WERI-Rb-1 (cell line): Measurements from ENCODE around the gene IFNA16.
"Not testable (repeated sequence)": the region's sequence is repeated elsewhere in the genome, so short reads cannot be mapped to it uniquely, and the experiment has no call there.

Experiments used
- DNase-seq: peaks from one replicate; pipeline ENCODE4 v3.0.0-alpha.2; 2020
- H3K27ac ChIP-seq: fragments of 250-450 bp; sonication (Bioruptor Pico); 2 replicates; pipeline ENCODE4 v1.5.1; 2020; ENCODE audit warnings: mild to moderate bottlenecking, moderate library complexity
- H3K27me3 ChIP-seq: fragments of 250-450 bp; sonication (Bioruptor Pico); 2 replicates; pipeline ENCODE4 v1.5.1; 2021; ENCODE audit warnings: mild to moderate bottlenecking, low read depth, moderate library complexity; ENCODE audit not compliant: insufficient read depth, severe bottlenecking
- H3K36me3 ChIP-seq: fragments of 250-450 bp; sonication (Bioruptor Pico); 2 replicates; pipeline ENCODE4 v1.5.1; 2020; ENCODE audit warnings: mild to moderate bottlenecking, moderate library complexity
- H3K4me3 ChIP-seq: 2 replicates; pipeline ENCODE4 v1.5.1; 2011; ENCODE audit warnings: low read depth, mild to moderate bottlenecking, control low read depth, low read length
- H3K9me3 ChIP-seq: fragments of 250-450 bp; sonication (Bioruptor Pico); 2 replicates; pipeline ENCODE4 v1.5.1; 2021; ENCODE audit warnings: mild to moderate bottlenecking, moderate library complexity; ENCODE audit not compliant: severe bottlenecking
- TF ChIP-seq, protein P1 (sequence below): IDR thresholded peaks from 2 replicates; pipeline ENCODE4 v1.5.1; 2011; ENCODE audit warnings: low read depth, mild to moderate bottlenecking, control low read depth, inconsistent platforms, low read length

IFNA16 gene

GRCh38 chr9:21244836-21245235, 27.7 kb upstream of the IFNA16 start:
- H3K27me3 ChIP-seq = no peaks in the 10 kb centered on the region
- TF ChIP-seq, protein P1, sequence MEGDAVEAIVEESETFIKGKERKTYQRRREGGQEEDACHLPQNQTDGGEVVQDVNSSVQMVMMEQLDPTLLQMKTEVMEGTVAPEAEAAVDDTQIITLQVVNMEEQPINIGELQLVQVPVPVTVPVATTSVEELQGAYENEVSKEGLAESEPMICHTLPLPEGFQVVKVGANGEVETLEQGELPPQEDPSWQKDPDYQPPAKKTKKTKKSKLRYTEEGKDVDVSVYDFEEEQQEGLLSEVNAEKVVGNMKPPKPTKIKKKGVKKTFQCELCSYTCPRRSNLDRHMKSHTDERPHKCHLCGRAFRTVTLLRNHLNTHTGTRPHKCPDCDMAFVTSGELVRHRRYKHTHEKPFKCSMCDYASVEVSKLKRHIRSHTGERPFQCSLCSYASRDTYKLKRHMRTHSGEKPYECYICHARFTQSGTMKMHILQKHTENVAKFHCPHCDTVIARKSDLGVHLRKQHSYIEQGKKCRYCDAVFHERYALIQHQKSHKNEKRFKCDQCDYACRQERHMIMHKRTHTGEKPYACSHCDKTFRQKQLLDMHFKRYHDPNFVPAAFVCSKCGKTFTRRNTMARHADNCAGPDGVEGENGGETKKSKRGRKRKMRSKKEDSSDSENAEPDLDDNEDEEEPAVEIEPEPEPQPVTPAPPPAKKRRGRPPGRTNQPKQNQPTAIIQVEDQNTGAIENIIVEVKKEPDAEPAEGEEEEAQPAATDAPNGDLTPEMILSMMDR = no peak
- no peak overlapping the region for H3K27ac ChIP-seq
- H3K4me3 ChIP-seq = no peak overlapping the region
- no peaks in the 10 kb centered on the region for H3K9me3 ChIP-seq
- DNase-seq = no peak
- no peaks in the 10 kb centered on the region for H3K36me3 ChIP-seq

- no peaks in the 10 kb centered on the region for H3K27me3 ChIP-seq
- DNase-seq = no peak
- H3K36me3 ChIP-seq = no peaks in the 10 kb centered on the region
- no peak within 1 kb of the TSS for H3K27ac ChIP-seq
- TF ChIP-seq, protein P1 = no peak
- H3K9me3 ChIP-seq = no peaks in the 10 kb centered on the region
- H3K4me3 ChIP-seq = no peak within 1 kb of the TSS
These were observed 22.8 kb upstream of the IFNA16 start, which contains the start of gene IFNA14 for GRCh38 chr9:21239911-21240310. TSS of gene IFNA14 (minus strand) at chr9:21240005. CDS start at chr9:21239935, 70 bp downstream.

DNA sequence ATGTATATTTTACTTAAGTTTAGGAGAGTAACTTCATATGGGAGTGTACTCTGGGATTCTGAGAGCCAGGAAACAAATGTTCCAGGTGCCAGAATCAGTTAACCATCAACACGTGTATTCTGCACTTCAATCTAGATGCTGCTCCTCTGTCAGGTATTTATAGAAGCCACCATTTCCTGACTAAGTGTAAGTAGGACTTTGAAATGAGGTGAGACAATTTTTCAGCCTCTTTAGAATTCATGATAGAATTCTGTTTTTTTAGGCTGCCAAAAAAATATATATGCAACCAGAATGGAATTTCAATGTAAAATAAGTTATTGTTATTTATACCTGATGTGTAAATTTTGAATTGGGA, 19.2 kb upstream of the IFNA16 start:
- H3K27me3 ChIP-seq, H3K4me3 ChIP-seq, H3K9me3 ChIP-seq, H3K27ac ChIP-seq, H3K36me3 ChIP-seq, DNase-seq: not testable (repeated sequence)

DNA sequence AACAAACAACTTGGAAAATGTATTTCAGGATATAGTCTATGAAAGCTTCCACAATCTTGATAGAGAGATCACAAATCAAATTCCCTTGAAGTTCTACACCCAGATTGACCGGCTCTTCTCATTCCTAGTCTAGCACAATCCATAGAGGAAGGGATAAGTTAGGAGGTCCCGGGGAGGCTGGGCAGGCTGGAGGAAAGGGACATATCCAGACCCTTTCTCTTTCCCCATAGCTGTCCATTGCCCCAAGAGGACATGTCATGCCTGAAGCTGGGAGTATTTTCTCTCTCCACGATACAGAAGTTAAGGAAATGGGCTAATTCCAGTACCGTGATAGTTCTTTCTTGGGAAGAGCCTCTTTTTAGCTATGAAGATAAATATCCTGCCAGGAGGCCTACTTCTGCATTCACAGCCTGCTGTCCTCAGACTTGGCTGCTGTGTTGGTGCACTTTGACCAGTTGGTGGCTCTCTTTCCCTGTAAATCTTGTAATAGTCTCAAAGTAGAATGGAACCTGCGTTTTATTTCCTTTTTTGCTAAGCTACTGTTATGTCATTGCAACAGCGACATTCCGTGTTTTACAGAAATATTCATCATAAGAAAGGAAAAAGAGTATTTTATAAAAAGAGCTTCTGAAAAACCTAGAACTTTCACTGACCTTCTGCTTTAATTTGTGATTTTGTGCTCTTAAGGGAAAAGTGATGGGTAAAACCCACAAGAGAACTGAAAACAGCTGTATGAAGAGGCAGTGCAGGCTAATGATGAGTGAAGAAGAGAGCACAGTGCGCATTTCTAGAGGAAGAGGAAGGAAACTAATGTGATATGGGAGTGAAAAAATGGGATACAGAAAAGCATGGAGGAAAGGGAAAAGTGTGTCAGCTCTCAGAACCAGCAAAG, 18.6 kb upstream of the IFNA16 start:
- H3K27ac ChIP-seq, H3K27me3 ChIP-seq, H3K36me3 ChIP-seq, H3K4me3 ChIP-seq, H3K9me3 ChIP-seq: not testable (repeated sequence)
- TF ChIP-seq, protein P1 = peak; percentile 64
- peak; percentile 31 for DNase-seq

GRCh38 chr9:21234153-21234687, 17.1 kb upstream of the IFNA16 start:
- H3K27me3 ChIP-seq = no peaks in the 10 kb centered on the region
- H3K4me3 ChIP-seq = no peak overlapping the region
- no peaks in the 10 kb centered on the region for H3K36me3 ChIP-seq
- no peak for DNase-seq
- no peak overlapping the region for H3K27ac ChIP-seq
- TF ChIP-seq, protein P1 = no peak
- no peaks in the 10 kb centered on the region for H3K9me3 ChIP-seq

- H3K9me3 ChIP-seq = no peaks in the 10 kb centered on the region
- no peak overlapping the region for H3K4me3 ChIP-seq
- H3K27me3 ChIP-seq = no peaks in the 10 kb centered on the region
- DNase-seq = no peak
- H3K27ac ChIP-seq = no peak overlapping the region
- TF ChIP-seq, protein P1 = no peak
- H3K36me3 ChIP-seq = no peaks in the 10 kb centered on the region
These were observed 16.1 kb upstream of the IFNA16 start for GRCh38 chr9:21233258-21233657.
